Stomach (tissue), 9 donors: ENCODE results near the gene TCP11. TPM values are rescaled to one million over a fixed set of nuclear protein-coding genes. Genes with fewer than 3 reads are reported as not detected.

Experiments used
- DNase-seq, 2 donors: peaks; one replicate each; pipeline versions ENCODE4 v3.0.0 to v3.0.0-alpha.2; 2013 to 2019
- H3K27ac ChIP-seq, 5 donors: fragments of 200-600 bp in 4 of 5; sonication (generic) in 4 of 5; one replicate each; pipeline ENCODE4 v1.5.1; 2013 to 2019; ENCODE audit warnings: mild to moderate bottlenecking in 1 of 5, moderate library complexity in 1 of 5
- H3K27me3 ChIP-seq, 3 donors: fragments of 200-600 bp; sonication (generic); one replicate each; pipeline ENCODE4 v1.5.1; 2017 to 2019; ENCODE audit warnings: mixed run types in 1 of 3
- H3K36me3 ChIP-seq, 4 donors: fragments of 200-600 bp; sonication (generic); 1 replicate in 3 of 4; 2 replicates in 1 of 4; pipeline ENCODE4 v1.5.1; 2016 to 2019
- H3K4me1 ChIP-seq, 4 donors: fragments of 200-600 bp; sonication (generic); one replicate each; pipeline ENCODE4 v1.5.1; 2016 to 2019
- H3K4me3 ChIP-seq, 4 donors: fragments of 200-600 bp; sonication (generic) in 3 of 4; one replicate each; pipeline ENCODE4 v1.5.1; 2016 to 2019; ENCODE audit warnings: mild to moderate bottlenecking in 1 of 4
- H3K9me3 ChIP-seq, 4 donors: fragments of 200-600 bp; sonication (generic); one replicate each; pipeline ENCODE4 v1.5.1; 2016 to 2019
- EP300 ChIP-seq: sonication (generic); formaldehyde crosslinking; IDR thresholded peaks from one replicate; pipeline ENCODE4 v1.6.1; 2017; ENCODE audit warnings: antibody characterized with exemption
- POLR2A ChIP-seq, 4 donors: fragments of 450-650 bp; IDR thresholded peaks; one replicate each; pipeline ENCODE4 v1.6.1; 2016; ENCODE audit warnings: antibody characterized with exemption in 4 of 4, control low read depth in 2 of 4, mild to moderate bottlenecking in 1 of 4, moderate library complexity in 1 of 4
- POLR2AphosphoS5 ChIP-seq, 3 donors: sonication (generic); formaldehyde crosslinking; IDR thresholded peaks; one replicate each; pipeline ENCODE4 v1.6.1; 2016; ENCODE audit warnings: antibody characterized with exemption in 3 of 3
- WGBS, 5 donors: extraction: QIAGEN DNeasy Blood & Tissue Kit in 3 of 5; methylation state at CpG; one replicate each; pipeline versions ENCODE4 v1.1.5 to v1.1.7; 2013 to 2018; 5-methylcytosine and 5-hydroxymethylcytosine counted together
- intact Hi-C: fragments of 100-400 bp; cut with DNase I; formaldehyde crosslinking; loops from one replicate; pipeline ENCODE4 v1.15.1; 2023; ENCODE audit warnings: low total_unique reads
- polyA plus RNA-seq, 3 donors: library from polyadenylated mRNA; stranded (reverse); fragments of 200-250 nt; gene quantifications; one replicate each; pipeline ENCODE4 v1.2.3, GENCODE V29; 2013
- total RNA-seq, 5 donors: library from RNA; depleted of rRNA; stranded (reverse); fragments of >200 nt; gene quantifications; one replicate each; pipeline versions ENCODE4 v1.1.0 to v1.2.3, GENCODE V29; 2014 to 2016
- TF ChIP-seq, protein P1 (sequence below), 7 experiments: fragments of 450-650 bp in 4 of 7; fragments of 200-600 bp in 3 of 7; sonication (generic) in 3 of 7; IDR thresholded peaks; one replicate each; pipeline ENCODE4 v1.5.1; 2016 to 2019; ENCODE audit warnings: antibody characterized with exemption in 7 of 7, control low read depth in 2 of 7, mild to moderate bottlenecking in 1 of 7
- donor health status: healthy with polysubstance abuse.
- donor health status: Bipolar disorder and iron deficiency.
- donor health status: healthy.

TCP11 gene
- total and polyA plus RNA-seq, 8 donors = 0.25 to 0.73 TPM; not detected in 6

DNA sequence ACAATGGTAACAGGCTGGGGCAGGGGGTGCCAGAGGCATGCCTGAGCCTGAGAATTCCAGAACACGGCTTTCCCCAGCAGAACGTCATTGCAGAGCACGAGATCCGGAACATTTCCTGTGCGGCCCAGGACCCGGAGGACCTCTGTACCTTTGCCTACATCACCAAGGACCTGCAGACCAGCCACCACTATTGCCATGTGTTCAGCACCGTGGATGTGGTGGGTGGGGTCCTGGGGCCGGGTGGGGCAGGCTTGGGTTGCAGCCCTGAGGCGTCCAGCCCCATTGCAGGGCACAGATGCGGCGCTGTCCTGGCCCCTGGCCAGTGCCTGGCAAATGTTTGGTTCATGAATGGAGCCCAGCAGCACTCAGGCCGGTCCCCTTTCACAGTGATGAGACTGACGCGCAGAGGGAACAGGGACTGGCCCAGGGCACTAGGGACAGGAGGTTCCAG, 57.1 kb downstream of the TCP11 start:
- WGBS, 5 donors = 69 to 91% (median 83%) methylated on average over 13 to 14 of the region's 14 CpGs
- intact Hi-C loops = no loop called here
- TF ChIP-seq POLR2A (IDR thresholded peaks at IDR 0.05) (no peak), EP300 (no peak), POLR2AphosphoS5 (IDR thresholded peaks at IDR 0.05) (no peak)
- TF ChIP-seq, protein P1, sequence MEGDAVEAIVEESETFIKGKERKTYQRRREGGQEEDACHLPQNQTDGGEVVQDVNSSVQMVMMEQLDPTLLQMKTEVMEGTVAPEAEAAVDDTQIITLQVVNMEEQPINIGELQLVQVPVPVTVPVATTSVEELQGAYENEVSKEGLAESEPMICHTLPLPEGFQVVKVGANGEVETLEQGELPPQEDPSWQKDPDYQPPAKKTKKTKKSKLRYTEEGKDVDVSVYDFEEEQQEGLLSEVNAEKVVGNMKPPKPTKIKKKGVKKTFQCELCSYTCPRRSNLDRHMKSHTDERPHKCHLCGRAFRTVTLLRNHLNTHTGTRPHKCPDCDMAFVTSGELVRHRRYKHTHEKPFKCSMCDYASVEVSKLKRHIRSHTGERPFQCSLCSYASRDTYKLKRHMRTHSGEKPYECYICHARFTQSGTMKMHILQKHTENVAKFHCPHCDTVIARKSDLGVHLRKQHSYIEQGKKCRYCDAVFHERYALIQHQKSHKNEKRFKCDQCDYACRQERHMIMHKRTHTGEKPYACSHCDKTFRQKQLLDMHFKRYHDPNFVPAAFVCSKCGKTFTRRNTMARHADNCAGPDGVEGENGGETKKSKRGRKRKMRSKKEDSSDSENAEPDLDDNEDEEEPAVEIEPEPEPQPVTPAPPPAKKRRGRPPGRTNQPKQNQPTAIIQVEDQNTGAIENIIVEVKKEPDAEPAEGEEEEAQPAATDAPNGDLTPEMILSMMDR (IDR thresholded peaks at IDR 0.05) = no peak
- Histone ChIP-seq H3K27ac (peak overlapping the region in 1 of 5 donors; percentile 80), H3K36me3 (peaks cover 89 to 100% (median 100%) of the 10 kb centered on the region in 4 donors), H3K4me1 (peaks cover 0 to 43% (median 19%) of the 10 kb centered on the region in 4 donors), H3K9me3 (no peaks in the 10 kb centered on the region), H3K4me3 (no peak overlapping the region), H3K27me3 (no peaks in the 10 kb centered on the region)
- no peak for DNase-seq

DNA sequence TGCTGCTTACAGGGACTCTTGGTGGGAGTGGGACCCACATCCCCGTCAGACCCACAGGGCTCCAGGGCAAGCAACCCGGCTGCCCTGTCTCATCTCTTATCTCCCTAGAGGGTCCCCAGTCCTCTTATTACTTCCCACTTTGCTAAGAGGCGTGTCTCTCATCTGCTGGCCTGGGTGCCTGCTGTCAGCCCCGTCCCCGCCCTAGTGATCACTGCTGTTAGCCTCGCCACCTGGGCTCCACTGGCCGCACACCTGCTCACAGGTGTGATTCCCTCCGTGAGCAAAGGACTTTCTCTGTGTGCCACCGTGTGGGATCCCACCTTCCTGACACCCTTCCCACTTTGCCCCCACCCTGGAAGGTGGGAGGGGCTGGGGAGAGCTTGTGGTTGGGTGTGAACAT, 57.6 kb downstream of the TCP11 start:
- peak overlapping the region in 1 of 5 donors; percentile 80 for H3K27ac ChIP-seq
- intact Hi-C loops = no loop called here
- H3K27me3 ChIP-seq = no peaks in the 10 kb centered on the region
- no peaks in the 10 kb centered on the region for H3K9me3 ChIP-seq
- no peak for DNase-seq
- 88 to 93% (median 89%) methylated on average over 8 to 9 of the region's 9 CpGs for WGBS, 5 donors
- peaks cover 95 to 100% (median 100%) of the 10 kb centered on the region in 4 donors for H3K36me3 ChIP-seq
- TF ChIP-seq, protein P1 (IDR thresholded peaks at IDR 0.05) = no peak
- TF ChIP-seq POLR2AphosphoS5 (IDR thresholded peaks at IDR 0.05) (no peak), POLR2A (IDR thresholded peaks at IDR 0.05) (no peak), EP300 (no peak)
- H3K4me1 ChIP-seq = peaks cover 0 to 37% (median 13%) of the 10 kb centered on the region in 4 donors
- no peak overlapping the region for H3K4me3 ChIP-seq

DNA sequence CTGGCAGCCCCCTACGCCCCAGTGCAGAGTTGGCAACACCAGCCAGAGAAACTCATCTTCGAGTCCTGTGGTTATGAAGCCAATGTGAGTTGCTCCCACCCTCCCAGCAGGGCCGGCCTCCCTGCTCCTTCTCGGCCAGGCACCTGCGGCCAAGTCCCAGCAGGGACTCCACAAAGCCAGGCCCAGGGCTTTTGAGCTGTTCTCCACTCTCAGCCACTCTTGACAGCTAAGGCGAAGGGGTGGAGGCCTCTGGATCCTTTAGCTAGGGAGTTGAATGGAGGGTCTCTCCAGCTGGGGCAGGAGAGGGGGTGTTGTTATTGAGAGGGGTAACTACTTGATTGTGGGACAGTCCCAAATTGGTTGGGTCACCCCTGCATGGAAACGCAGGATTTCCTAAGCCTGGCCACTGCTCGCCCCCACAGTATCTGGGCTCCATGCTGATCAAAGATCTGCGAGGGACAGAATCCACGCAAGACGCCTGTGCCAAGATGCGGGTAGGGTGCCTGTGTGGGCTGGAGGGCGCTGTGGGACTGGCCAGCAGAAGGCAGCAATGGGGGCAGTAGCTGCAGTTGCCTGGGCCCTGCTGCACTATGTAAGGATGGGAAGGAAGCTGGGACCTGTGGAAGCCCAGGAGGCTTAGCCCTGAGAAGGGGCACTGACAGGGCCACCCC, 58.3 kb downstream of the TCP11 start:
- no peak for DNase-seq
- peak overlapping the region in 1 of 5 donors; percentile 80 for H3K27ac ChIP-seq
- 88 to 94% (median 93%) methylated on average over 8 to 13 of the region's 13 CpGs for WGBS, 5 donors

DNA sequence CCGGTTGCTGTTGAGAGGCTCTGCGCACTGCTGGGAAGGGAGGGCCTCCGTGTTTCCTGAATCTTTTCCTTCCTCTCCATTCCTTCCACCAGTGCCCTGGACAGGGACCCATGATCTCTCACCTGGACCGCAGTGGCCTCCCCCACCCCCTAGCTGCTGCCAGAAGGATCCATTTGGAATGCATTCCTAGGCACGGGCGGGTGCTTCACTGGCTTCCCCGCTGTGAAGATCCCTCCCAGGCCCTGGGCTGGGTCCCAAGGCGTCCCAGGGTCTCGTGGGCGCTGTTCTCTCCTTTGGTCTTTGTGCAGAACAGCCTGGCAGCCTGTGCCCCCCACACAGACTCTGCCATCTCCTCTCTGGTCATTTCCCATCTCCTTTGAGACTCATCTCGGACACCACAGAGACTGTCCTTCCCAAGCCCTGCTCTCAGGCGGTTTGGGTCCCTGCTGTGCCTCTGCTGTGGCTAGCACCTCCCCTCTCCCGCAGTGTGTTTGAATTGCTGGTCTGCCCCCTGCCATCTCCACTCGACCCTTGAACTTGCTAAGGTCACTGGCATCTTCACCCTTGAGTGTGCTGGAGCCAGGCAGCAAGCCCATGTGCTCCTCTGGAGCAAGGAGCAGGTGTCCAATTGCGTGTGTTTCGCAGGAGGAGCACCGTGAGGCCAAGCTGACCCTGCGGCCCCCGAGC, 59.0 kb downstream of the TCP11 start:
- no peak for DNase-seq

More for the DNA sequence above, 58.3 kb downstream of the TCP11 start:
- intact Hi-C loops = no loop called here
- no peaks in the 10 kb centered on the region for H3K27me3 ChIP-seq
- peaks cover 92 to 100% (median 100%) of the 10 kb centered on the region in 4 donors for H3K36me3 ChIP-seq
- H3K4me1 ChIP-seq = peaks cover 0 to 31% (median 8%) of the 10 kb centered on the region in 4 donors
- no peaks in the 10 kb centered on the region for H3K9me3 ChIP-seq
- TF ChIP-seq, protein P1 (IDR thresholded peaks at IDR 0.05) = no peak
- no peak for TF ChIP-seq POLR2A (IDR thresholded peaks at IDR 0.05)
- TF ChIP-seq EP300 = no peak
- no peak for TF ChIP-seq POLR2AphosphoS5 (IDR thresholded peaks at IDR 0.05)
- no peak overlapping the region for H3K4me3 ChIP-seq

More for the DNA sequence above, 59.0 kb downstream of the TCP11 start:
- TF ChIP-seq, protein P1 (IDR thresholded peaks at IDR 0.05) = no peak
- TF ChIP-seq POLR2A (IDR thresholded peaks at IDR 0.05) (no peak), POLR2AphosphoS5 (IDR thresholded peaks at IDR 0.05) (no peak), EP300 (no peak)
- Histone ChIP-seq H3K4me3 (no peak overlapping the region), H3K36me3 (peaks cover 87 to 100% (median 100%) of the 10 kb centered on the region in 4 donors), H3K27me3 (no peaks in the 10 kb centered on the region), H3K4me1 (peaks cover 0 to 28% (median 6%) of the 10 kb centered on the region in 4 donors), H3K27ac (peak overlapping the region in 3 of 5 donors; percentile 29 to 80 (median 52)), H3K9me3 (no peaks in the 10 kb centered on the region)
- 73 to 85% (median 81%) methylated on average over 14 to 19 of the region's 19 CpGs for WGBS, 5 donors
- intact Hi-C loops = no loop called here
